ENCODE measurements around the gene ZFP92.

Gene ZFP92

DNA sequence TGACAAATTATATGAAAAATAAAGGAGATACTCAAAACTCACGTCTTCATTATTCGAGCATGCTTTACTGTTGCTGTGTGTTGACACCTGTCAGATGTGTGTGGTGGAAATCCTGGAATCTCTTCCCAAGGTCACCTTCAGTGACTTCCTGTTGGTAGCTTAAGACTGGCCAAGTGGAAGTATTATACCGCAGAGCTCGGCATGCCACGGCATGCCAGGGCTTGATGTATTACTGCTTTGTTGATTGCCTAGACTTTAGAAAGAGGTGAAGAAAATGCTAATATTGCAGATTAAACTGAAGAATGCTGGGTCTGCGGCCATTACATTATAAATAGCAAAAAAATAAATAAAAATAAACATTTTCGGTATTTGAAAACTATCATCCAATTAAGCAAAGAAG, 30.0 kb downstream of the ZFP92 start:
- DNase-seq: peak; percentile 46

DNA sequence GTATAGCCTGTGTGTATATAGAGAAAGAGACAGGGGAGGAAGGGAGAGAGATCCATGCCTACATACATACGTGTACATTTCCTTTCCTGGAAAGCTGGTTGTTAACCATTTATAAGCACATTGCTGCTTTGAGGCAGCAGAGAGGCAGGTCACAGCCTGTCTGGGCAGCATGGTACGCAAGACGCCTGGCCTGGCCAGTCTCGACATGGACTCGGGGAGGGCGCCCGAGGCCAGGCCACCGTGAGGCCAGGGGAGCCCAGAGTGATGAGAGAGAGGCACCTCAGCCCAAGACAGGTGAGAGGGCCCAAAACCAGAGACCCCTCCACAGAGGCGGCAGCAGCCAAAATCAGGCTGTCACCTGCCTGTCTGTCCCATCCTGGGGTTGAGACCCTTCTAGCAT, 30.7 kb downstream of the ZFP92 start:
- peak; percentile 10 for DNase-seq

DNA sequence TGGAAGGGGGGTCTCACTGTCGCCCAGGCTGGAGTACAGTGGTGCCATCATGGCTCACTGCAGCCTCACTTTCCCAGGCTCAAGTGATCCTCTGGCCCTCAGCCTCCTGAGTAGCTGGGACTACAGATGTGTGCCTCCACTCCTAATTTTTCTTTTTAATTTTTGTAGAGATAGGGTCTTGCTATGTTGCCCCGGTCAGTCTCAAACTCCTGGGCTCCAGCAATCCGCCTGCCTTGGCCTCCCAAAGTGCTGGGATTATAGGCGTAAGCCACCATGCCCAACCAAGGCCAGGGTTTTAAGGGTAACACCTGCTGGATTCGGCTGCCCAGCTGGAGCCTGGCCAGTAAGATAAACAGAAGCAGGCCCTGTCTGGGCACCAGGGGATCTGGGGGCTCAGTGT, 31.2 kb downstream of the ZFP92 start:
- DNase-seq: no peak

DNA sequence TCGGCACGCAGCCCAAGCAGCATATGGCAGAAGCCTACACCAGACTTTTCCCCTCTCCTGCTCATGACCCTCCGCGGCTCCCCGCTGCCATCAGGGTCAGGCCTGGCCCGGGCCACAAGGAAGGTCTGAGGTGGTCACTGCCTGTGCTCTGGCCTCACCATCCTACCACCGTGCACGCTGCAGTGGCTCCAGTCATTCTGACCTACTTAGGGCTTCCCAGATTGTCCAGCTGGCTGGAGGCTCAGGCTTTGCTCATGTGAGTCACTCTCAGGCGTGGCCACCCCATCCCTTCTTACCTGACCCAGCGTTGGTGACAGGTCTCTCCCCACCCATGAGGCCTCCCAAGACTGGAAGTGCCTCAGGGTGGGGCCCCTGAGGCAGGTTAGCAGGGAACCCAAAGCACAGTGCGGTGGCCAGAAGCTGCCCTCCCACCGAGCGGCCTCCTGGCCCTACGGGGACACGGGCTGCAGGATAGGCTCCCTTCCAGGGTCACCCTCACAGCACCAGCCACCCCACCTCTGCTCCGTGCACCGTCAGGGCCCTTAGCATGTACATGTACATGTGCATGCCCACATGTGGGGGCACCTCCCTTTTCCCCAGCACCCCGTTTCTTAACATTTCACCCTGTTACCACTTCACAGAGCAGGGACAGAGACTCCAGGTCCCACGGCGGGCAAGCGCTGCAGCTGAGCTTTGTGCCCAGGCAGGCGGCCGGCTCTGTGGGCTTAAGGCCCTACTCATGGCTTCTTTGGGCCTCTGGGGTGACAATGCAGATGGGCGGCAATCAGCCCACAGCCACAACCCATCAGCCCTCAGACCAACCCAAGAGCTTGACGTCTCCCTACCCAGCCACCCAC, 32.4 kb downstream of the ZFP92 start:
- DNase-seq: no peak

DNA sequence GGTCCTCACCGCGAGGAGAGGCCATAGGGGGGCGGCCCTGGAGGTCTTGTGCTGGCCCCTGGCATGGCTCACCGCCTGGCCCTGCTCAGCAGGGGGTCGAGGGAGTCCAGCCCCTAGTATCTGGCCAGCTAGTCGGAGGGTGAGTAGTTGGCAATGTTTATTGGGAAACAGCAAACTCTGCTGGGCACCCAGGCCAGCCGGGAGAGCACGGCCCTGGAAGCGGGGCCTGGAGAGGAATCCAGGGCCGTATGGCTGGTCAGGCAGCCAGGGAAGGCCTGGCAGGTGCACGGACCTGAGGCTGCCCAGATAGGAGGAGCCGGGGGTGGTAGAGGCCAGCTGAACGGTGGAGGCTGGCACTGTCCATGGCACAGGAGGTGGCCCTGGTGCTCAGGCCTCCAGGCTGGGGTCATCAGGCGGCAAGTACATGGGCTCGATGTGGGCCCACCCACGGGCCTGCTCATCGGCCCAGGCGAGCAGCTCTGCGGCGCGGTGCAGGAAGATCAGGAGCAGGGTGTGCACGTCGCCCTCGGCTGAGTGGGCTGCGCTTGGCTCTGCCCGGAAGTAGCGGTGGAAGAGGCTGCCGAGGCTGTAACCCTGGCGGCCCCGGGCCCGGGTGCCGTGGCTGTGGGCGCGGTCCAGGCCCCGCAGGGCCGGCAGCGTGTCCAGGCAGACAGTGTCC, 33.2 kb downstream of the ZFP92 start:
- DNase-seq: no peak

DNA sequence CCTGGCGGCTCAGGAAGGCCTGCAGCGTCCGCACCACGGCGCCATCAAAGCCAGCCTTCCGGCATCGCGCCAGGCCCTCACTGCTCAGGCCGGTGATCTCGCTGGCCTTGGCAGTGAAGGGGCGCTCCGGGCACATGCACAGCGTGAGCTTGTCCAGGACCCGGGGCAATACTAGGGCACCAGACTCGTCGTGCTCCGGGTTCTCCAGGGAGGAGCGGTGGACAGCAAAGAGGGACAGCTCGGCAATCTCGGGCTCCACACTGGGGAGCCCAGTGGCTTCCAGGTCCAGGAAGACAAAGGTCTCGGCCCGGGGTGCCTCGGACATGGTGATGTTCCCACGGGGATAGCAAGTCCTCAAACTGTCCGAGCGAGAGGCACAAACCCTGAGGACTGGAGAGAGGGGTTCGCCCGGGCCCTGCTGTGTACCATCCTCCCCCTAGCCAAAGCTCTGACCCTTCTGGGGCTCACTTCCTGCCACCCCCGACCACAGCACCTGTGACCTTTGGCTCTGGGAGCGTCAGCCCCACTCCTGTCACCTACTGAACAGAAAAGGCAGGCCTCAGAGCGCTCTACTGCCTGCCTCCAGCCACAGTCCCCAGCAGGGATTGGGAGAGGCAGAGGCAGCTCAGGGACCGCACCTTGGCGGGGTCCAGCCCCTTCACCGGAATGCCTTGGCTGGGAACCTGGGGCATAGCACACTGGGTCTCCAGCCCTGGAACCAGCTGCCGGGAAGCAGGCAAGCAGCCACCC, 34.0 kb downstream of the ZFP92 start:
- no peak for DNase-seq

DNA sequence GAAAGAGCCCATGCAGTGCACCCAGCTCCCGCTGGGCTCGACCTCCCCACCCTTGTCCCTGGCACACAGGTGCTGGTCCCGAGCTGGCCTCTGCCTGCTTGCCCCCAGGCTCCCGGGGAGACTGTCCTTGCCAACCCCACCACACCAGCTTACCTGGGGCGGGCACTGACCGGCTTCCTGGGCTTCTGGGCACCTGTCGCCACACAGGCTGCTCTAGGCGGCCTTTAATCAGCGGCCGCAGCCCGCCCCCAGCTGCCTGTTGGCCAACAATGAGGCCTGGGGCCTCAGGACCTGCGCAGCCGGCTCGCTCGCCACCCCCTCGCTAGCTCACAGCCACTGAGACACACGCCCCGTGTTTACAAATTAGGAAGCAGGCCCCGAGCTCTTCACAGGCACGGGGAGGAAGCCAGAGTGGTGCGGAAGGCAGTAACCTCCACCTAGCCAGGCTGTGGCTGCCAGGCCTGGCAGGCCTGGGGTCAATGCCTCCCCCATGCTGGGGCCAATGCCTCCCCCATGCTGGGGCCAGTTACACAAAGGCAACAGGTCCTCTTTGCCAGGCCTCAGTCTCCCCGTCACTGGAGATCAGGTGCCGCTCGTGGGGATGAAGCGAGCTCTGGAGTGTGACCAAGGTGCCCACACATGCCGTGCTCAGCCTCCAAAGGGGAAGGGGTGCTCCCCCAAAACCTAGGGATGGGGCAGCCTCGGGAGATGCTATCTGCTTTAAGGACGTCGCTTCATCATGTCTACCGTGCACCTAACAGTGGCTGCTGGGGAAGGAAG, 34.8 kb downstream of the ZFP92 start, which contains the start of gene TREX2:
TSS of gene TREX2 (minus strand) at position 201 of the 780 bp plus-strand sequence. CDS start 626 bp downstream, outside the sequence.
- no peak for DNase-seq

DNA sequence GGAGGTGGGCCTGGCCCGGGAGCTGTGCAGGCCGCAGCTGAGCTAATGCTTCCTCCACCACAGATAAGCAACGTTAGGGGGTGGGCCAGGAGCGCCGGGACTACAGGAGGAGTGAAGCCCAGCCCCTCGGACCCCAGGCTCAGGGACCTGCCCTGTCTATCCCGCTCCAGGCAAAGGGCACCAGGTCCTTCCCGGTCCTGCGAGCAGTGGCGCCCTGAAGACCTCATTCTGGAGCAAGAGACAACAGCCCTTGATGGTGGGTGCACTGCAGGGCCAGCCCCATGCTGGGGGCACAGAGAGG, 35.3 kb downstream of the ZFP92 start:
- DNase-seq: no peak

DNA sequence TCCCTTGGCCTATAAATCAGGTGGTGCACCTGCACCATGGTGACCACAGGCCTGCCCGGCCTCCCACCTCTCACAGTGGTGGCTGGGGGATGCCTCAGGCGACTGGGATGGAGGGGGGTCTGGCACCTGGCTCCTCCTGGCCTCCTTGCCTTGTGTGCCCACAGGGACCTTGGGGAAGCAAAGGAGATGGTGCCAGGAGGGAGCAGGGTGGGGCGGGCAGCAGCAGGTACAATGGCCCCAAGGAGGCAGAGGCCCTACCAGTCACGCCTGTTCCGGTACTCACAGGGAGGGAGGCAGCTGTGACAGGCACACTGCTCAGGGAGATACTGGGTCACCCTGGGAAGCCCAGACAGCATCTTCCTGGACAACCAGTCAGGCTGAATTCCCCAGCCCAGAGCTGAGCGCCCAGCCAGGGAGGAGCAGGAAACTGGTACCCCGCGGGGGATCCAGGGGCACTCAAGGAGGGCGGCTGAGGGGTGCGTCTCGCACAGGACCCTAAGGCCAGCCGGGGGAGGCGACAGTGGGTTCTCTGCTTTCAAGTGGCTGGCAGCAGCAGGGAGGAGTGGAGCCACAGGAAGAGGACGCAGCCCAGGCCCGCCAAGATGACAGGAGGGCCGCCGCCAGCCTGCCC, 35.8 kb downstream of the ZFP92 start:
- no peak for DNase-seq

DNA sequence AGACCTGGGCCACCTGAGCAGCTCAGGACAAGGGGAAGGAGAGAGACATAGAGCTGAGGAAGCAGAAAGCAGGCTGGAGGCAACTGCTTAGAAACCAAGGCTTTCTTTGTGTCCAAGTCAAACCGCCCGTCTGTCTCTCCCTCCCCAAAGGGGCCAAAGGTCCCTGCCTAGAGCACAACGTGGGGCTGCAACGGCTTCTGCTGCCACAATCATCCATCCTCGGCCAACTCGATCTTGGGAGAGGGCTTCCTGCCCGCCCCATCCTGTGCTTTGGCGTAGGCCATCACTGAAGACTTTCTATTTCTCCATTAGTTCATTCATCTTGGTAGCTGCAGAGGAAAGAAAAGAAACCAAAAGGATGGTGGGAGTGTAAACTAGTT, 36.3 kb downstream of the ZFP92 start:
- no peak for DNase-seq

DNA sequence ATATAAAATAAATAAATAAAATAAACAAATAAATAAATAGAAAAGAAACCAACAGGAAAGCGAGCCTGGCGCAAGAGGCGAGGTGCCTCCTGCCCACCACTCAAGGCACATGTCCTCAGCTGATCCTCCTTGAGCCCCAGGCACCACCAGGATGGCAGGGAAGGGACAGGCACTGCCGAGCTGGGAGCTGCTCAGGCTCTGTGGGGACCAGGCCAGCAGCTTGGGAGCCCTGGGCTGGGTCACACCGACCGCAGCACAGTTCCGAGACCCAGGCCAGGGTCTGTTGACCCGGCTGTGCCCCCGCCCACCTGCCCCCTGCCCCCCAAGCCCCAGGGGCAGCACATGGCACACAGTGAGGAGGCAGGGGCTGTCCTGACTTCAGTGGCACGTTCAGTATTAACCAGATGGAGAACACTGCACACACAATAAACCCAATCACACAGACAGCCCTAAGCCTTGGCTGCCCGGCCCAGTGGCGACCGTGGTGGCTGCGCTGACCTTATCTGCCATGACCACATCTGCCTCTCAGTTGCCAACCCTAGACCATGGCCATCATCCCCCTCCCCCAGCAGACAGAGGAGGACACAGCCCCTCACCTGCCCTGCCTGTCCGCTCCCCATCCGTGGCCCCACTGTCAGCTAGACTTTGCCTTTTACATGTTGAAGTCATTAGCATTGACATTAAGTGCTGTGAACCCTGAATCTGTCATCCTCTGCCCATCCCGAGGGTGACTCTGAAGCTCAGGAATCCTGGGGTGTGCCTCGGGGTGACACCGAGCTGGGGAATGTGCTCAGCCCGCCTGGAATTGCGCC, 37.5 kb downstream of the ZFP92 start:
- no peak for DNase-seq

DNA sequence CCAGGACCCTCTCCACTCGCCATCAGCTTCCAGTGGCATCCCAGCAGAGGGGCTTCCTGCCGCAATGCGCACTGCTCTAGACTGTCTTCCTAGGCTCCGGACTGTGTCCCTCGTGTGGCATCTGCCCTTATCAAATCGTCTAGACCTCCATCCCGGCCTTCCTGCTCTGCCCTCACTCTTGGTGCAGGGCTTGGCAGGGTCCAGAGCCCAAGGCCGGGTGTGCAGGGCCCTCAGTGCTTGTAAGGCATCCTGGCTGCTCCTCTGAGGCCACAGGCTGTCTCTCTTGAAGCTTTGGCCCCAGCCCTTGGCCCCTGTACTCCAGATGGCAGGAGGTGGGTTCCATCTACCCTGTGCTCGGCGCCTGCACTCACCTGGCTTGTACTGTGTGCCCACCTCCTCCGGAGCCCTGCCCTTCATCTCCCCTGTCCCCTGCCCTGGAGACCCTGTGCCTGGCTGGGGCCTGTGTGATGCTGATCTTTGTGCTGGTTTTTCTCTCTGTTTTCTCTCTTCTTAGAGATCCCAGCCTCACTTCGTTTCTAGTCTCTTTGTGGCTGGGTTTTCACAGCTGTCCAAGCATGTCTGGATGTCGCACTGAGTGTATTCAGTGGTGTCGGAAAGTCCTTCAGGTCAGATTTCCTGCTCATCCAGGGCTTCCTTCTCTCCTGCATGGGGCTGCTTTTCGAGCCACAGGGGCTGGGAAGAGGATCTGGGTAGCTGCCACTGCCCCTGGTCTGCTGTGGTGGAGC, 38.3 kb downstream of the ZFP92 start:
- DNase-seq: no peak

DNA sequence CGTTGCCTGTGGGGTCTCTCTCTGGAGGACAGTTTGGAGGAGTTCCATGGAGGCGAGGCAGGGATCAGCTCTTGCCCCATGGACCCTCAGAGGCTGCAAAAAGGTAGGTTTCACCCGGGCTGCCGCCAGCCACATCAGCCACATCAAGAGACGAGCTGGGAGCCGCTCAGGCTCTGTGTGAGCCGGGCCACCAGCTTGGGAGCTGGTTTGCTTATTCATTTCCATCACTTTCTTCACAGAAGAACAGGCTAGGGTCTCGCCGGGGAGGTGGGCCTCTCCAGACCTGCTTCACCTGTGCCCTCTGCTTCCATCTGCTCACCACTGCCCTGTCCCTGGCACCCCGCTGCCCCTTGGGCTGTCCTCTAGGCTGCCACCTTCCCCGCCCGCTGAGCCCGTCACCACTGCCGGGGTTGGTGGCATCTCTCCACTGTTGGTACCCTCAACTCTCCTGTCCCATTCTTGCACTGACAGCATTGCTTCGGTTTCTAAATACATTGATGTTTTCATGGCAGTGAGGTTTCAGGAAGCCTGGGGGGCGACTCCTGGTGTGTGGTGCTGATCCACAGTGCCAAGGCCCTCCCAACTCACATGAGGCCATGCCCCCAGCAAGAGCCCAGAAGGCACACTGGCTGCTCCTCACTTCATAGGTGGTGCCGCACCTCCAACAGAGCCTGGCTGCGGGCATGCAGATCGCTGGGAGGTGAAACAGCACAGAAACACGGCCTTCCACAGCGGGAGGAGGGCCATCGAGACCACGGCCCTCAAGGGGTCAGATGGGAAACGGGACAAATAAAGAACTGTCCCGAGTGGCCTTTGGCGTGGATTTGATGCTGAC, 39.1 kb downstream of the ZFP92 start:
- no peak for DNase-seq

DNA sequence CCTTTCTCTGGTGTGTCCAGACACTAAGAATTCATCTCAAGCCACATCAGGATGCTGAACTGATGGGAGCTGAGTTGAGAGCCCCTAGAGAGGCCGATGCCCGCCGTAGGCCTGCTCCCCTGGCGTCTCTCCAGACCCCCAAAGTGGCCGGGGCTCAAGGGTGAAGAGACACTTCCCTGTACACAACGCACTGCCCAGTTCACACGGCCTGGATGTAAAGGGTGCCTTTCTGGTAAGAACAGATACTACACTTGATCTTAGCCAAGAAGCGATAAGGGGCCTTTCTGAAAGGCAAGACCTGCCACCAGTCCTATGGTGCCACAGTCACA, 39.6 kb downstream of the ZFP92 start:
- no peak for DNase-seq

DNA sequence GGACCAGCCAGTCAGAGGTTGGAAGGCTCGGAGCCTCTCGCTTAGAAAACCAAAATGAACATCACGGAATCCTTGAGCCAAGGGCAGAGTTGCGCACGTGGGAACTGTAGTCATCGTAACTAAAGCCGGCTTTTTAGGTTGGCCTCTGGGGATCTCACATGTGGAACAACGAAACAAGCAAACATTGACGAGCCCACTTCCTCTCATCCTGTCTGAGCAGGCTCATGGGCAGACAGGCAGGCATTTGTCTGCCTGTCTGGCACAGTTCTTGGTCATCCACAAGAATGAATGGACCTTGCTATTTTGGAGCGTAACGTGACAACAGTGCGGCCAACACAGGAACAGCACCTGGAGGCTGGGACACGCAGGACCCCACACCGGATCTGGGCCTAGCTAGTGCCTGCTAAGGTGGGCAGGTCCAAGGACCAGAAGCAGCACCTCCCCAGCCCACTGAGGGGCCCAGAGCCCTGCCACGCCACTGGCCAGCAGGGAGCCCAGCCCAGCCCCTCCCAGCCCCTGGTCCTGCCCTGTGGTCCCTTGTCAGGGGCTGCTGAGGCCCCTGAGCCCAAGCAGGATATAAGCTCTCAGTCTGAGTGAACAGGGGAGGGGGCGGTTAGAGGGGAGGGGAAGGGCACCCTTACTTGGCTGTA, 43.8 kb downstream of the ZFP92 start:
- DNase-seq: no peak

DNA sequence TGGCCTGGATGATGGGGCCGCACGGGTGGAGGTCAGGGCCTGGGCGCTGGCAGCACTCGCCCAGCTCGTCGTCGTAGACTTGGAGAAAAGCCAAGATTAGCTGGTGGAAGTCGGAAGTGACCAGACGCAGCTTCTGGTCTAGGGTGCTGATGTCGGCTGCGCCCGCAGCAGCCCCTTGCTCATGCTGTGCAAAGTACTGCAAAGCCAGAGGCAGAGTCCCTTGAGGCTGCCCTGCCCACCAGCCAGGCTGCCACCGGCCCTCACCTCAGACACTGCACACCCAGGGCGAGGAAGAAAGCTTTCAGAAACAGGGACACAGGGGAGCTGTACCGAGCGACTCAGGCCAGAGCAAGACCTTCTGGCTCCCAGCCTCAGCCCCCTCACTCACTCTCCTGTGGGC, 44.3 kb downstream of the ZFP92 start:
- no peak for DNase-seq

DNA sequence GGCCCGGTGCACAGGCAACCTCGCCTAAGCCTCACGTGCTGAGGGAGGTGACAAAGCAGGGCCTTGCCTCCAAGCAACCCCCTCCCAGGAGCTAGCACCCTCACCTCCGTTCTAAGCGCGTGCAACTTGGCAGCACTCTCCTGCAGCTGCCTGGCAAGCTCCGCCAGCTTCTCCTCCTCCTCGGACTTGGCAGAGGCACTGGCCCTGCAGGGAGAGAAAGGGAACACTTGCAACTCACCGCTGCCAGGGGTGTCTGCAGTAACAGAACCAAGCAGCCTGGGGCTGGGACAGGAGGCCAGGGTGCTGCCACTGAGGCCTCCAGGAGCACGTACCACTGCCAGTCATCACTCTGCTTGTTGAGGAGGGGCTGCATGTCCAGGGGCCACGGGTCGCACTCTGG, 44.9 kb downstream of the ZFP92 start:
- no peak for DNase-seq

DNA sequence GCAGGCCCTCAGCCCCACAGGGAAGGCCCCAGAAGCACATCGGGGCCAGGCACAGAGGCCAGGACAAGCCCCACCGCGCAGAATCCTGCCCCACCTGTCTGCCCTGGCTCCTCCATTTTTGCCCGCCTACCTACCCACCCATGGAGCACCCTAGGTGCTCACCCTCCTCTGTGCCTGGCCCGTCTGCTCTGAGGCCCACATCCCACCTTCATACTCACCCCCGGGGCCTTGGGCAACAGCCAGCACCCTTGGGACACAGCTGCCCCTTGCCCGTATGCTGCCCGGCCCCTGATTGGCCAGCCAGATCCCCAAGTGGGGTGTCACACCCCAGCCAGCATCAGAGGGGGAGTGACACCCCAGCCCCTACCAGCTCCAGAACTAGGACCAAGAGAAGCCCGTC, 45.4 kb downstream of the ZFP92 start:
- no peak for DNase-seq

DNA sequence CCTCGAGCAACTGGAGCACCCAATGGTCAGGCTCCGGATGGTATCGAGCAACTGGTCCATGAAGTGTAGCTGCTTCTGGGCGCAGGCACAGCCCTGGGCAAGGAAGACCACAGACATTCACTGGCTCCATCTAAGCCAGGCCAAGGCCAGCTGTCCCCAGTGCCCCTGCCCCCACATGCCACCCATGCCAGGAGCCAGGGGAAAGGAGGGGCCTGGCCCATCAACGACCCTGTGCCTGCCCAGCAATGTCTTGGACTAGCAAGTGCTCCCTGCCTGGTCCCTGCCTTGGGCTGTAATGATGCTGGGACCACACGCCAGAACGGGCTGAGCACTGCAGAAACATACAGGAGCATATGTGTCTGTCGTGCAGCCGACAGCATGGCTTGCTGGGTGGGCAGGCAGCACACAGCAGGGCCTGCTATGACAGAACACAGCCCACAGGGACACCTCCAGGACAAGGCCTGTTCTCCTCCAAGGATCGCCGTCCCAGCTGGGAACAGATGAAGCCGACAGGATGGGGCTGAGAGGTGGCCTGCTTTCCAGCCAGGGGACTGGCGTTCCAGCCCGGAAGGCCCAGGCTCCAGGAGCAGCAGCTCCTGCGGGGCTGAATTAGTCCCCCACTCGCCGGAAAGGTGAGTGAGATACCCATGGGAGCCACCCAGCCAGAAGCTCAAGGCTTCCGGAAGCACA, 46.0 kb downstream of the ZFP92 start:
- DNase-seq: no peak

Measured in DMS153 (cell line).